ENCODE measurements around the gene FBXL7.

- TF ChIP-seq, protein P1, sequence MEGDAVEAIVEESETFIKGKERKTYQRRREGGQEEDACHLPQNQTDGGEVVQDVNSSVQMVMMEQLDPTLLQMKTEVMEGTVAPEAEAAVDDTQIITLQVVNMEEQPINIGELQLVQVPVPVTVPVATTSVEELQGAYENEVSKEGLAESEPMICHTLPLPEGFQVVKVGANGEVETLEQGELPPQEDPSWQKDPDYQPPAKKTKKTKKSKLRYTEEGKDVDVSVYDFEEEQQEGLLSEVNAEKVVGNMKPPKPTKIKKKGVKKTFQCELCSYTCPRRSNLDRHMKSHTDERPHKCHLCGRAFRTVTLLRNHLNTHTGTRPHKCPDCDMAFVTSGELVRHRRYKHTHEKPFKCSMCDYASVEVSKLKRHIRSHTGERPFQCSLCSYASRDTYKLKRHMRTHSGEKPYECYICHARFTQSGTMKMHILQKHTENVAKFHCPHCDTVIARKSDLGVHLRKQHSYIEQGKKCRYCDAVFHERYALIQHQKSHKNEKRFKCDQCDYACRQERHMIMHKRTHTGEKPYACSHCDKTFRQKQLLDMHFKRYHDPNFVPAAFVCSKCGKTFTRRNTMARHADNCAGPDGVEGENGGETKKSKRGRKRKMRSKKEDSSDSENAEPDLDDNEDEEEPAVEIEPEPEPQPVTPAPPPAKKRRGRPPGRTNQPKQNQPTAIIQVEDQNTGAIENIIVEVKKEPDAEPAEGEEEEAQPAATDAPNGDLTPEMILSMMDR (IDR thresholded peaks at IDR 0.05) = no peak
- no peak for TF ChIP-seq POLR2AphosphoS5 (IDR thresholded peaks at IDR 0.05; ENCODE audit: low read depth, low read length)
These were observed 21.6 kb downstream of the FBXL7 start for GRCh38 chr5:15521381-15522186.

Measured in Panc1 (cell line).